Measurements from ENCODE around the gene EDN1.
"Not testable (repeated sequence)": the region's sequence is repeated elsewhere in the genome, so short reads cannot be mapped to it uniquely, and the experiment has no call there.

Gene EDN1

GRCh38 chr6:12324099-12324498 lies 33.9 kb downstream of the EDN1 start:
- no peak for DNase-seq (ENCODE audit: low read depth in 2 of 2, low spot score in 1 of 2)

GRCh38 chr6:12324748-12325147 lies 34.6 kb downstream of the EDN1 start:
- DNase-seq (ENCODE audit: low read depth in 2 of 2, low spot score in 1 of 2): no peak

DNA sequence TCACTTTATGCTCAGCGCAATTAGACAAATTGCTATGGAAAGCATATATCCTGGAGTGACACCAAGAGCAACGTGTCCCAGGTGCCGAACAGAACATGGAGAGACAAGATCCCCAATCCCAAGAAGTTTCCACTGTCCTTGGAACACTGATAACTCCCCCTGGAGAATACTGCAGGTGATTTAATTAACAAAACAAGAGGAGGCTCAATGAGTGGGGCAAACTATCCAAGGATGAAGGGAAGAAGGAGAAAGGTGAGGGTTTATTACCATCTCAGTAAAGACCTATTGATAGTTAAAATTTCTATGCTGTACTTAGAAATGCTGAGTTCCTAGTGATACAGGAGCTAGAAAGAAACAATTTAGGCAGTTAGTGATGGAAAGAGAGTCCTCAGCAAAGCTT lies 35.7 kb downstream of the EDN1 start:
- DNase-seq (ENCODE audit: low read depth in 2 of 2, low spot score in 1 of 2): no peak

GRCh38 chr6:12327391-12327790 lies 37.2 kb downstream of the EDN1 start:
- DNase-seq (ENCODE audit: low read depth in 2 of 2, low spot score in 1 of 2): no peak

DNA sequence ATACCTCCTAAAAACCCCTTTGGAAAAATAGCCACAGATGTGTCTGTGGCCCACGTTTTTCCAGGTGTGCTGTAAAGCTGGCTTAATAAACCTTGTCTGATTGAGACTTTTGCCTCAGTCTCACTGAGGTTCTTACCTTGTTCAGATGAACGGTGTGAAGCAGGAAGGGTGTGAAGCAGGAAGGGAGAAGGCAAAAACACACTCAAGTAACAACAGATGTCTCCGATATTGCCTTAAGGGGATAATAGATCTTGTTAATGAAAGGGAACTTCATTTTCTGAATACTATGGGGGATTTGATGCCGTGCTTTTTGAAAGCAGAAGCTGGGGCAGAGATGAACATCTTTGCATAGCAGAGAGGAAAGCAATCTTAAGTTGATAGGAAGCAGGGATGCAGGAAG lies 37.8 kb downstream of the EDN1 start:
- no peak for DNase-seq (ENCODE audit: low read depth in 2 of 2, low spot score in 1 of 2)

- no peak for DNase-seq (ENCODE audit: low read depth in 2 of 2, low spot score in 1 of 2)
These were observed 38.5 kb downstream of the EDN1 start for GRCh38 chr6:12328701-12329100.

DNA sequence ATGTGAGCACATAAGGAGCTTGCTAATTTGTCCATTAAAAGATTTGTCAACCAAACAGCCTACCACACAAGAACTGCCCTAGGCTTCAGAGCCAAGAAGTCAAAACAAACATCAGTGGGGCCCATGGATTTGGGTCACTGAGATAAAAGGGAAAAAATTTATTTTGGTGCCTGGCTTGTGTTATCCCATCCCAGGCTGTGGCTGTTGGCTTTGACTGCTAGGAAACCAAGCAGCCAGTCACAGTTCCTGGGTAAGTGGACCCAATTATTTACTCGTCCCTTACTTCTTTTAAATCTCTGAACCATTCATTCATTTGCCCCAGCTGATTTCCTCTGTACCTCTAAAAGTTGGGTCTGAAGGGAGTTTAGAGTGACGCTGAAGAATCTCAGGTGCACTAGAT lies 41.3 kb downstream of the EDN1 start:
- no peak for DNase-seq (ENCODE audit: low read depth in 2 of 2, low spot score in 1 of 2)

DNA sequence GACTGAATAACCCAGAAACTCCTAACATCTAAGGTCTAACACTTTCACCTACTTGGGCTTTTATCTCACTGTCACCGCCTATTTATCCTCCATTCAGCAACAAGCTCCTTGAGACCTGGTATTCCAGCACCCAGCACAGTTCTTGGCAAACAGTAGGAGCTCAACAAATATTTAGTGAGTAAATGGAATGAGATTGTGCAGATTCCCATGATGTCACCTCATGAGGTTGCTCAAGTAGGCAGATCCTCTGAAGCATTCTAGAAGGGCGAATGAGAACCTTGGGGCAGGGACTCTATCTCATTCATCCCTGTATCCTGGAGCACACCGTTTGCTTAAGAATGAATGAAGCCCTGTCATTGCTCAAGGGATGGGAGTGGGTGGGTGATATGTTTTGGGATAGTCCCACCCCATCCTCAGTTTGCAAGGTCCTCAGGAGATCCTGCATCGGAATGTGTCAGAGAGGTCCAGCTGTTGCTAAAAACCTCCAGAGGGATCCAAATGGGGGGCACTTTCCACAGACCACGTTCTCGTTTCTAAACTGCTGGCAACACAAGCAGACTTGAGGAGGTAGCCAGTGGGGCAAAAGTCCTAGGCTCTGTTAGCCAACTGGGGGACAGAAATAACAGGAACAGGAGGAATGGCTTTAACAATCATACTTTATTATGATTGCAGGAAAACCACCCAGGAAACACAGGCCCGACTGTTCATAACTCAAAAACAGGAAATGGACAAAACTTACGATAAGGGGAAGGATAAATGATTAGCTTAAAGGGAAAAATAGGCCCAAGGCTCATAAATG lies 42.0 kb downstream of the EDN1 start:
- DNase-seq (ENCODE audit: low read depth in 2 of 2, low spot score in 1 of 2): no peak

GRCh38 chr6:12332750-12333079 lies 42.6 kb downstream of the EDN1 start:
- not testable (repeated sequence) for DNase-seq (ENCODE audit: low read depth in 2 of 2, low spot score in 1 of 2)

GRCh38 chr6:12333128-12333527 lies 43.0 kb downstream of the EDN1 start:
- no peak for DNase-seq (ENCODE audit: low read depth in 2 of 2, low spot score in 1 of 2)

DNA sequence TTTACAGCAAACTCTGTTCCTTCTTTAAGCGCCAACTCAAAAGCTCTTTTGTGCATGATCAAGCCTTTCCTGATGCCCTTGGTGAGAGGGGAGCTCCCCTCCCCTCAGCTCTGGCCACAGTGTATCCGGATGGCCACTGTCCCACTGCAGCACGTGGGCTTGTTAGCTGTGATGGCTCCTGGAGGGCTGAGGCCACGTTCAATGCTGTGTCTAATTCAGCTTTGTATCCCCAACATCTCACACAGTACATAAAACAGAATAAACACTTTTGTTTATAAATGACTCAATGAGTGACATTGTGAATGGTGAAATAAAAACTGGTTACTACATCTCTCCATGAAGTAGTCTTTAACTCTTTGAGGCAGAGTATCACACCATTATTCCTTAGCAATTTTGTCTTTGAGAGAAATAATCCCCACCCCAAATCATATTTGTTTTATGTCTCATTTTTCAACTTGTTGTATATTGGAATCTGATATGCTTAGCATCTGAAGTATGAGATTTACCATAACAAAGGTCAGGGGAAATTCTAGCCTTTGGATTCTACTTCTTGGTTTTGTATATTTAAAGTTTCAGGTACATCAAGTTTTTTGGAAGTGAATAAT lies 44.5 kb downstream of the EDN1 start:
- no peak for DNase-seq (ENCODE audit: low read depth in 2 of 2, low spot score in 1 of 2)

GRCh38 chr6:12335131-12335527 lies 45.0 kb downstream of the EDN1 start:
- DNase-seq (ENCODE audit: low read depth in 2 of 2, low spot score in 1 of 2): no peak

DNA sequence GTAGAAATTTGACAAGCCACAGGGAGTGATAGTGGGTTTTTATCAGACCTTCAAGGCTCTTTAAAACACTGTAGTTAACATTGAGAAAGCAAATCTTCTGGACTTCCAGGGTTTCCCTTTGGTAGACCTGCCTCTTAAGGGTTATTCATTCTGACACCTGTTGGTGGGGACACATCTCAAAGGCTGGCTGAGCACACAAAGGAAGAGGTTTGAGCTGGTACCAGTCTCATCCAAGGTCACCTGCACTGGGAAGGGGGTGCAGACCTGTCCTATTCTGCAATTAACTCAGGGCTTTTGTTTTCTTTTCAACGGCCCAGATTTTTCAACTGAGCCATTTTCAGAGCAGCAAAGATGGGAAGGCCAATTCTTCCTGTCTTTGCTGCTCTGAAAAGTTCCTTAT lies 45.6 kb downstream of the EDN1 start:
- no peak for DNase-seq (ENCODE audit: low read depth in 2 of 2, low spot score in 1 of 2)

- no peak for DNase-seq (ENCODE audit: low read depth in 2 of 2, low spot score in 1 of 2)
These were observed 46.2 kb downstream of the EDN1 start for GRCh38 chr6:12336121-12336971.

DNA sequence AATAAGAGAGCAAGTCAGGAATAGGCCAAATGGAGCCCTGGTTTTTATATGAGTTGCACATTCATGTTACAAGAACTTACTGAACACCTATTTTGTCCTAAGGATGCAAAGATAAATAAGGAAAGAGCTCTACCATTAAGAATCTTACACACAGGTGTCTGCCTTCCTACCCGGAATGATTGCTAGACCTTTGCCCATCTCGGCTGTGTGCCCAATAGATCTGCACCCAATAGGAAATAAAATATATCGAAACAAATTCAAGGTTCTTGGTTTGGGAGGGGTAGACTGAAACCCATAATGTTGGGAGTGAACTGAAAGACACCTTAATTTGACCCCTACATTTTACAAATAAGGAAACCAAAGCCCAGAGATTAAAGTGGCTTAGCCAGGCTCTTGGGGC lies 48.9 kb downstream of the EDN1 start:
- no peak for DNase-seq (ENCODE audit: low read depth in 2 of 2, low spot score in 1 of 2)

DNA sequence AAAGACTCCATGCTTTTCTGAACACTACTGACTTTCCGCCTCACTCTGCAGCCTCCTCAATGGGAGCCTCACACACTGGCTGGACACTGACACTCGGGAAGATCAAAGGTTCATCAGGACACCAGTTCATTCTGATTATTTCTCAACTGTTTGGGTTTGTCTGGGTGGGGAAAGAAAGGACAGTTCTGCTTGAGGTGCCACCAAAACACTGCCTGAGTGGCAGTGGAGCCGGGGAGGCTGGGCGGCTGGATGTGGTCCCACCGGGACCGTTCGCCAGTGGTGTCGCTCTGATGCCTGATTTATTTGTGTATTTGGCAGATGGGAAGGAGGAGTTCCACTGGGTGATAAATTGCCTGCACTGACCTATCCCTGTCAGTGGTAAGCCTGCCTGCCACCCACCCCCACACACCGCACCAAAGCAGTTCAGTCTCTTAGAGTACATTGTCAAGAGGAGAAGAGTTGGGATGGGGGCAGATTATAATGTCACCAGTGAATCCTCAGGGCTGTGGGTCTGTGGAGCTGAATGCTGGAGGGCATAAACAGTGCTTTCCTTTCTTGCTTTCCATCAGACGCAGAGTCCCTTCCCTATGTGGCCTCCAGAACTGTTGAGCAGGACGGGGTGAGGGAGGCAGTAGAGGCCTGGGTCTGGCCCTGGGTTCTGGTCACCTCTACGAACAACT lies 49.8 kb downstream of the EDN1 start:
- no peak for DNase-seq (ENCODE audit: low read depth in 2 of 2, low spot score in 1 of 2)

GRCh38 chr6:12340488-12340818 lies 50.3 kb downstream of the EDN1 start:
- DNase-seq (ENCODE audit: low read depth in 2 of 2, low spot score in 1 of 2): no peak

DNA sequence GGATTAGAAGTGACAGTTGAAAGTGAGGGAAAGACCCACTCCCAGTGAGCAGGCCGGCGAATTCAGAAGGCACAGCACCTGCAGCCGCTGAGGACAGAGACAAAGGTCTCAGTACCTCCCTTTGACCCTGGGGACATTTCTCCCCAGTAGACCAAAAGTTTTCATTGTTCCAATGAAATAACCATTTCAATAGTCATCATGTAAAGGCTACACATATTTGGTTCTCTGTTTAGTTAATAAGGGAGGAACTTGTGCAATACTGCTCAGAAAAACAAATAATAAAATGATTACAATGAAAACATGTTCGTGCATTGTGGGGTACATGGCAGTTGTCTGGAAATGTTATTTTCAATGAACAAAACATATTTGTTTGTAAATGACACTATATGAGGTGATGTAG lies 52.5 kb downstream of the EDN1 start:
- DNase-seq (ENCODE audit: low read depth in 2 of 2, low spot score in 1 of 2): no peak

DNA sequence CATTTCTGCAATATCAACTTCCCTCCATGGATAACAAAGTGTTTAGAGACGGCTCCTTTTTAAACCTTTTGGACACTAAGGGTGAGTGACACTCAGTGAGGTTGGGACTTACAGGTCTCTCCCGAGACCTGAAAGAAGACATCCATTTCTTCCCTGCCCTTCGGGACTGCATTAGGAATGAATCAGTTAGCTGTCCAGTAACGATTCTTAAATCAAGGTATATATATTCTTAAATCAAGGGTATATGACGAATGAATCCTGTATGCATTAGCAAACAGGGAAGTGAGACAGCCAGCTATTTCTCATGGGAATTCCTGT lies 52.9 kb downstream of the EDN1 start:
- DNase-seq (ENCODE audit: low read depth in 2 of 2, low spot score in 1 of 2): no peak

DNA sequence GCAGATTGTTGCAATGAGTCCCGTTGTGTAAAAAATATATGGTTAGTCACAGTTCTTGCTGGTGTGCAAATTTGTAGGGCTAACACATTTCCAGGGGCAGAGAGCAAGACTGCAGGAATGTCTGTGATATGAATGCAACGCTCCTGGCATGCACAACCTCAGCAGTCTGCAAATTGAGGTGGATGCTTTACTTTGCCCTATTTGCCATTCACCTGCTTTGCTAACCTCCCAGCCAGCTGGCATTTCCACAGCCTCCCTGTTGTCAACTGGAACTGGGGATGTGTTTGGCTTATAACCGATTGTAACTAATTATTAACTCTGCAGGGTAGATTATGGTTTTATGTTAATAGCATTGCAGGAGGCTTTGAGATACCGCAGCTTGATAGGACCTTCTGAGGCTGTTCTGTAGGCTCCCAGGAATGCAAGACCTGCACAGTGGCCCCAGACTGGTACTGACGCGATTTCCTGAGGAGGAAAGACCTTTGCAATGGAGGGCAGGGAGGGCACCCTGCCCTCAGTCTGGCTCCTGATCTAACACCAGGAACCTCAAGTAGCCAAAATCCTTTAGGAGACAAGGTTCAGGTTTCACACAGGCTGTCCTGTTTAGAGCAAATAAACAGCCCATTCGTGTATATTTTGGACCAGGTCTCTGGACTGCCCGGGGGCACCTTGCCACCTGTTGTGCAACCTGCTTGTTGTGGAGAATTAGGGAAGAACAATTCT lies 53.4 kb downstream of the EDN1 start:
- DNase-seq (ENCODE audit: low read depth in 2 of 2, low spot score in 1 of 2): no peak

- no peak for DNase-seq (ENCODE audit: low read depth in 2 of 2, low spot score in 1 of 2)
These were observed 54.1 kb downstream of the EDN1 start for GRCh38 chr6:12344296-12344695.
